GM19035 (cell line): Measurements from ENCODE around the gene SLC25A6.
"Not testable (repeated sequence)": the region's sequence is repeated elsewhere in the genome, so short reads cannot be mapped to it uniquely, and the experiment has no call there.

Experiments
- ATAC-seq: cut with Tn5 transposase; IDR thresholded peaks from one replicate; pipeline ENCODE4 v1.9.1; 2021; ENCODE audit not compliant: unreplicated experiment

Gene SLC25A6

GRCh38 chrX:1390621-1391369 is 1.1 kb downstream of the SLC25A6 start:
- ATAC-seq: no peak

GRCh38 chrX:1389993-1390285 is 2.0 kb downstream of the SLC25A6 start:
- no peak for ATAC-seq

DNA sequence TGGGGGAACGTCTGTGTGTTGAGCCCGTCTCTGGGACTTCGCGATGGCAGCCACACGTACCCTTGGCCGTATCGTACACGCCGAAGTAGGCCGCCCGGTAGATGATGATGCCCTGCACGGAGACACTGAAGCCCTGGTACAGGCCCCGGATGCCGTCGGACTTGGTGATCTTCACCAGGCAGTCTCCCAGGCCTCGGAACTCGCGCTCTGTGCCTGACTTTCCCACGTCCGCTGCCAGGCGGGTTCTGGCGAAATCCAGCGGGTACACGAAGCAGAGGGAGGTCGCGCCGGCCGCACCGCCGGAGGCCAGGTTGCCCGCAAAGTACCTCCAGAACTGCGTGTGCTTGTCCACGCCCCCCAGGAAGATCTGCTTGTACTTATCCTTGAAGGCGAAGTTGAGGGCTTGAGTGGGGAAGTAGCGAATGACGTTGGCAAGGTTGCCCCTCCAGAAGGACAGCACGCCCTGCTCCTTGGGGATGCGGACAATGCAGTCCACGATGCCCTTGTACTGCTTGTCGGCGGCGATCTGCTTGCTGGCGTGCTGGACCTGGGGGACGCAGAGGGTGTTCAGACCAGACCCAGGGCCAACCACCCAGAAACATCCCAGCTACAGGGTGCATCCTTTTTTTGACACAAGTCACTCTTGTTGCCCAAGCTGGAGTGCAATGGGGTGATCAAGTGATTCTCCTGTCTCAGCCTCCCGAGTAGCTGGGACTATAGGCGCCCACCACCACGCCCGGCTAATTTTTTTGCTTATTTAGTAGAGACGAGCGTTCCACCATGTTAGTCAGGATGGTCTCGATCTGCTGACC is 2.5 kb downstream of the SLC25A6 start:
- no peak for ATAC-seq

DNA sequence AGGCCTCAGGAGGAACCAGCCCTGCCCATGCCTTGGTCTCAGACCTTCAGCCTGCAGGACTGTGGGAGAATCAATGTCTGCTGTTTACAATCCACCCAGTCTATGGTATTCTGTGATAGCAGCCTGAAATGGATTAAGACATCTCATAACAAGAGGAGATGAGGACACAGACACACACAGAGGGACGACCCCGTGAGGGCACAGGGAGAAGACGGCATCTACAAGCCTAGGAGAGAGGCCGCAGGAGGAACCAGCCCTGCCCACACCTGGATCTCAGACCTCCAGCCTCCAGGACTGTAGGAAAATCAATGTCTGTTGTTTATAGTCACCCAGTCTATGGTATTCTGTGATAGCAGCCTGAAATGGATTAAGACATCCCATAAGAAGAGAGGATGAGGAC is 3.3 kb downstream of the SLC25A6 start:
- no peak for ATAC-seq

GRCh38 chrX:1387141-1387776 is 4.7 kb downstream of the SLC25A6 start:
- ATAC-seq: no peak

DNA sequence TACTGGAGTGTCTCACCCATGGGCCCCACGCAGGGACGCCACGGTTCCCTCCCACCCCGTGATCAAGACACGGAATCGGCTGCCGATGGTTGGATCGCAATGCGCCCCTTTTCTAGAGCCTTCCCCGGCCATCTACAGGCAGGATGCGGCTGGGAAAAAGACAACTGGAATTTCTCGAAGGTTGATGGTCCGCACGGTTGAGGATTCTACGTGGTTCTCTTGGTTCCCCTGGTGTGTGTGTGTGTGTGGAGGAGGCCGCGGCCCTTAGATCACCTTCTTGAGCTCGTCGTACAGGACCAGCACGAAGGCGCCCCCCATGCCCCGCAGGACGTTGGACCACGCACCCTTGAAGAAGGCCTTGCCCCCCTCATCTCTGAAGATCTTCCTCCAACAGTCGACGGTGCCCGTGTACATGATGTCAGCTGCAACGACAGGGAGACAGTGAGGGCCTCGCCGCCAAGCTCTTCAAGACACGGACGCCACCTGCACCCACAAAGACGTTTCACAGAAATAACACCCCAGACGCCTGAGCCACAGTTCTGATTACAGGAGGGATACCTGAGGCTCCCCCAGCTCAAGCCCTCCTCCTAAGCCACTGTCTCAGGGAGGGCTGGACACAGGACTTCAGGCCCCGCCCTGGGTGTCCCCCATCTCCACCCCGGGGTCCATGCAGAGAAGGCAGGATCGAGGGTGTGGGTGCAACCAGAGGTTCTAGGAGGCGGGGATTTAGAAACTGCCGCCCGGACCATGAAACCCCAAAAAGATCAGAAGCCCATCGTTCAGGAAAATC is 5.4 kb downstream of the SLC25A6 start:
- no peak for ATAC-seq

DNA sequence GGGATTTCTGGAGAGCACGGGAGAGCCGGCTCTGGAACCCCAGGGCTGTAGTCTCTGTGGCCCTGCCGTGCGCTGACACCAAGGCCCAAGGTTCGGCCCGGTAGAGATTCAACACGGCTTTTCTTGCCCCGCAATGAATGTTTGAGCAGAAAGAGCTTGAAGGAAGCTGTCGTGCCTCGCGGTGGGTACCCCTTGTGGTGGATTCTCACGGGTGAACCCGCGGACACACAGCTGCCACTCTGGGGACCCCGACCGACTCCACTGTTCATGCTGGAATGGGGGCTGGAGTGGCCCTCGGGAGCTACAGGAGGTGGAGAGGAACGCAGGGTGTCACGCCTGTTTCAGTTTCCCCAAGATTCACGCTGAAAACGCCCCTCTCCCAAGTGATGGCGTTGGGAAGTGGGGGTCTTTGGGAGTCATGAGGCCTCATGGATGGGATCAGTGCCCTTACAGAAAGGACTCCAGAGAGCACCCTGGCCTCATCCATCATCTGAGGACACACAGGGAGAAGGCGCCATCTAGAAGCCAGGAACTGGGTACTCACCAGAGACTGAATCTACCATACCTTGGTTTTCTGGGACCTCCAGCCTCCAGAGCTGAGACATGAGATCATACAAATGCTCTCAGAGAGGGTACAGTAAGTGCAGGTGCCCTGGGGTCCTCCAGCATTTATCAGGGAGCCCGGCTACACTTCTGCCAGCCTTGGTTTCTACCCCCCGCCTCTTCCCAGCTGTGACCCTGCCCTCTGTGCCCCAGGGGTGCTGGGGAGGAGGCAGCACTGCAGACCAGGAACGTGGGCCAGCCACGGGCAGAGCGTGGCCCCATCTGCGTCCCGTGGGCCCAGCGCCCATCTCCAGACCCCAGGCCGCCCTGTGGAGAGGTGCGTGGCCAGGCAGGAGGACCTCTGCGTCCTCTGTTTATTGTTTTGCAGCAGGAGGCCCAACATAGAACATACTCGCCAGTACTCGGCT is 6.4 kb downstream of the SLC25A6 start:
- no peak for ATAC-seq

DNA sequence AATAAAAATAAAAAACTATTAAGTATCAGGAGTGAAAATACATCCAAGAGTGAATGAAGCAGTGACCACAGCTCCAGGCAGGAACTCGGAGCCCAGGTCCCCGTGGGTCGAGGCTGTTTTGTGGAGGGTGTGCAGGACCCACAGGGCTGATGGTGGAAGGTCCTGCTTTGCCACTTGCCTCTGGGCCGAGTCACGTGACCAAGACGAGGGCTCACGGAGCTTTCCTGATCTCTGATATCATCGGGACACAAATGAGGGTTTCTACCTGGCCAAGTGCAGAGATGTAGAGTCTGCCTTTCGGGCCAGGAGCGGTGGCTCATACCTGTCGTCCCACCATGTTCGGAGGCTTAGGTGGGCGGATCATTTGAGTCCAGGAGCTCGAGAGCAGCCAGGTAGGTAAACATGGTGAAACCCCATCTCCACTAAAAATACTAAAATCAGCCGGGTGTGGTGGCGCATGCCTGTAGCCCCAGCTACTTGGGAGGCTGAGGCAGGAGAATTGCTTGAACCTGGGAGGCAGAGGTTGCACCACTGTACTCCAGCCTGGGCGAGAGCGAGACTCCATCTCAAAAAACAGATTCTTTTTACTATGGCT is 7.2 kb downstream of the SLC25A6 start:
- ATAC-seq: no peak

- no peak for ATAC-seq
These were observed 11.2 kb downstream of the SLC25A6 start for GRCh38 chrX:1380672-1381233.

DNA sequence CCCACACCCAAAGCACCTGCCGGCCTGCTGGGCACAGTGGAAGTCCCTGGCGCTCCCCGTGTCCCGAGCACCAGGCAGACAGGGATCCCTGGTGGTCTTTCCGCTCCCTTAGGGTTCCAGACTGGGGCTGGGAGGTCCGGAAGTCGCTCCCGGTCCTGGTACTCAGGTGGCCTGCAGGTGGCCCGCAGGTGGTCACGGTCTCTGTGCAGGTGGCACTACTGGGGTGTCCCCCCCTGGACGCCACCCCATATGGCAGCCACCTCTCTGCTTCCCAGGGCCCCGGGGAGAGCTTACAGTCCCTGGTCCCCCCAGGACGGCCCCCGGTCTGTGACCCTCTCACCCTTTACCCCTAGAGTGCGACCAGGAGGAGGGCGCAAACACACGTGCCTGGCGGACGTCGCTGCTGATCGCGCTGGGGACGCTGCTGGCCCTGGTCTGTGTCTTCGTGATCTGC is 13.6 kb downstream of the SLC25A6 start:
- ATAC-seq: no peak

DNA sequence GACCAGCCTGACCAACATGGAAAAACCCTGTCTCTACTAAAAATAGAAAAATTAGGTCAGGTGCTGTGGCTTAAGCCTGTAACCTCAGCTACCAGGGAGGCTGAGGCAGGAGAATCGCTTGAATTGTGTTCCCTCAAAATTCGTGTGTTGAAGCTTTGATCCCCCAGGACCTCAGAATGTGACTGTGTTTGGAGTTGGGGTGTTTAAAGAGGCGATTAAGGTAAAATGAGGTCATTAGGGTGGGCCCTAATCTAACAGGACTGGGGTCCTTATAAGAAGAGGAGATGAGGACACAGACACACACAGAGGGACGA is 23.6 kb downstream of the SLC25A6 start:
- no peak for ATAC-seq

DNA sequence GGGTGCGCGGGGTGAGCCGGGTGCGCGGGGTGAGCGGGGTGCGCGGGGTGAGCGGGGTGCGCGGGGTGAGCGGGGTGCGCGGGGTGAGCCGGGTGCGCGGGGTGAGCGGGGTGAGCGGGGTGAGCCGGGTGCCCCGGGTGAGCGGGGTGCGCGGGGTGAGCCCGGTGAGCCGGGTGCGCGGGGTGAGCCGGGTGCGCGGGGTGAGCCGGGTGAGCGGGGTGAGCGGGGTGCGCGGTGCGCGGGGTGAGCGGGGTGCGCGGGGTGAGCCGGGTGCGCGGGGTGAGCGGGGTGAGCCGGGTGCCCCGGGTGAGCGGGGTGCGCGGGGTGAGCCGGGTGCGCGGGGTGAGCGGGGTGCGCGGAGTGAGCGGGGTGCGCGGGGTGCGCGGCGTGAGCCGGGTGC is 25.6 kb downstream of the SLC25A6 start:
- not testable (repeated sequence) for ATAC-seq

- no peak for ATAC-seq
These were observed 30.0 kb downstream of the SLC25A6 start for GRCh38 chrX:1361910-1362309.

- ATAC-seq: no peak
These were observed 30.6 kb downstream of the SLC25A6 start for GRCh38 chrX:1361275-1361674.

GRCh38 chrX:1360171-1360570 is 31.7 kb downstream of the SLC25A6 start:
- no peak for ATAC-seq

DNA sequence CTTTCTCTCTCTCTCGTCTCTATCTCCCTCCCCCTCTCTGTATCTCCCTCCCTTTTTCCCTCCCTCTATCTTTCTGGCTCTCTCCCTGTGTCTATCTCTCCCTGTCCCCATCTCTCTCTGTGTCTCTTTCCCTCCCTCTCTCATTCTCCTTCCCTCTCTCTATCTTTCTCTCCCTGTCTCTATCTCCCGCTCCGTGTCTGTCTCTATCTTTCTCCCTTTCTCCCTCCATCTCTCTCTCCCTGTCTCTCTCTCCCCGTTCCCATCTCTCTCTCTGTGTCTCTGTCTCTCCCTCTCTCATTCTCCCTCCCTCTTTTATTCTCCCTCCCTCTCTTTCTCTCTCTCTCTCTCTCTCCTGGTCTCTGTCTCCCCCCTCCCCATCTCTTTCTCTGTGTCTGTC is 32.4 kb downstream of the SLC25A6 start:
- ATAC-seq: no peak

DNA sequence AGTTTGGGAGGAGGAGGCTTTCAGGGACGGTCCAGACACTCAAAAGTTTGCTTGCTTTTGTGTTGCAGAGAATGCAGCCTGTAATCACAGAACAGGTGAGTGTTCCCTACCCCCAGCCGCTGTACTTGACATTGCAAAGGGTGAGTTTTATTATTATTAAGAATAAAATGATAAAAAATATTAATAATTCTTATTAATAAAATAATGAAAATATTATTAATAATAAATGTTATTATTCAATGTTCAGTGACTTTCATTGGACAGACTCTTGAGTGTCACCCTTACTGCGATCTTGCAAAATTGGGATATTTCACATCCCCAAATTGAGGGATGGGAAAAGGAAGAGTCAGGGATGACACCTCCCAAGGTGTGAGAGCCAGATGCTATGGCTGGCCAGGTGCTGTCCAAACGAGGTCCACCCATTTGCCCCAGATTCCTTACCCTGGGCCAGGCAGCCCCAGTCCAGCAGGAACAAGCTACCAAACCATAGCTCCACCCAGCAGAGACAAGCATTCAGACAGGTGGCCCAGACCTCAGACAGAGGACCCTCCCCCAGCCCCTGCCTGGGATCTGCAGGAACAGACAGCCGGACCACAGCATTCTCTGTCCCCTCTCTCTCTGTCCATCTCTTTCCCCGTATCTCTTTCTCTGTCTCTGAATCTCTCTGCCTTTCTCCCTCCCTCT is 33.0 kb downstream of the SLC25A6 start:
- no peak for ATAC-seq

DNA sequence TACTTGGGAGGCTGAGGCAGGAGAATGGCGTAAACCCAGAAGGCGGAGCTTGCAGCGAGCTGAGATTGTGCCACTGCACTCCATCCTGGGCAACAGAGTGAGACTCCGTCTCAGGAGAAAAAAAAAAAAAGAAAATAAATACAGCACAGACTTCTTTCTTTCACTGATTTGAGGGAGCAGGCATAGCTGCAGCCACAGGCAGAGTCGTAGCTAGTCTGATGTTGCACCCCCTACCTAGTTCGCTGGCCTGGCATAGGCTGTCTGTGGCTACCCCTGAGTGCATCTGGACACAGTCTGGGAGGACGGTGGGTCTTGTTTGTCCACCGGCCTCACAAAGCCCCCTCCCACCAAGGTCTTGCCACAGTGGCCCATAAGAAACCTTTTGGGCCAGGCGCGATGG is 33.9 kb downstream of the SLC25A6 start:
- no peak for ATAC-seq
